Middle frontal gyrus (tissue), 1 donor: Measurements from ENCODE around the gene OXCT1.
"Not testable (repeated sequence)": the region's sequence is repeated elsewhere in the genome, so short reads cannot be mapped to it uniquely, and the experiment has no call there.

Experiments used
- DNase-seq: peaks from one replicate; pipeline ENCODE4 v3.0.0-alpha.2; 2015; ENCODE audit warnings: low spot score; ENCODE audit errors: extremely low spot score

Gene OXCT1

DNA sequence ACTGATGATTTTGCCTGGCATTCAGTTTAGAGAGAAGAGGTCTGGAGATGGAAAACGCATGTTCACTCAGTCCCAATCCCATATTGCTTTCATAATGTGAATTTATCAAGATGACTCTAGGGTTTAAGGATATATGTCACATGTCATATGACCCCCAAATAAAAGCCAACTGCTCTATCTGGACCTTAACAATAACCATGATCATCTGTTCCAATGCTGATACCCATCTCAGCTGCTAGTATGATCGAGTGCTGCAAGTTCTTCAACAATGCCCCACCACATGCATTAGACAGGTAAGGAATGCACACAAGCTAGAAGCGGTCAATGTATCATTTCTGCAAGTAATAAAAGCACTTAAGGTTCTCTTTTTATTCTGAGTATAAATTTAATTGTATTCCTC lies 91.8 kb downstream of the OXCT1 start:
- no peak for DNase-seq

DNA sequence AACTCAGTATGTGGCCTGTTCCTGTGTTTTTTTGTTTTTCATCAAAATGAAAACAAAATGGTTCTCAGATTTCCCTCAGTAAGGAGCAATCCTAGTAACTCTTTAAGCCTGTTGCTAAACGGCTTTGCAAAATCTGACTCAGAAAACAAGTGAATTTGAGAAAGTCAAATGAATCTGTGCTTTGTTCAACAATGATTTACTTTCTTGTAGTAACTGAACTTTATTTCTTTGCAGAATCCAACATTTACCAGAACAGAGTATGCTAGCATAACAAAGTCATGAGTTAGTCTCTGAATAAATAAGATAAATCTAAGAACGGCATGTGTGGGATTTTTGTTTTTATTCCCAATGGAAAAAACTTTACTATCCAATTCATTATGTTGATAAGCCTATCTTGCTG lies 93.8 kb downstream of the OXCT1 start:
- no peak for DNase-seq

DNA sequence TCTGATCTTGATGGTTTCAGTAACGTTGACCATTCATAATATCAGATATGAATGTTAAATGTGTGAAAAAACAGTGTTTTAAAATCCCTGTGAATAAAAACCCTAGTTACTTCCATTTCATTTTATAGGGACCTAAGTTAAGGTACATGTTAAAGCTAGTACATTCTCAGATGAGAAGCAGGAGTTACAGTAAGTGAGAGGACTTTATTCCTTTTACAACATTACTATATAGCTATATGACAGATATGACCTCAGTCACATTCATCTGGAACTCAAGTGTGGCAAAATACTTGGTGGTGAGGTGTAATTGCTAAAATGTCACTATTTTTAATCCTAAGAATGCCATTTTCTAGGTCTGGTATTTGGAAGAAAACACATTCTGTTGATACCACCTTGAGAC lies 96.4 kb downstream of the OXCT1 start:
- no peak for DNase-seq

DNA sequence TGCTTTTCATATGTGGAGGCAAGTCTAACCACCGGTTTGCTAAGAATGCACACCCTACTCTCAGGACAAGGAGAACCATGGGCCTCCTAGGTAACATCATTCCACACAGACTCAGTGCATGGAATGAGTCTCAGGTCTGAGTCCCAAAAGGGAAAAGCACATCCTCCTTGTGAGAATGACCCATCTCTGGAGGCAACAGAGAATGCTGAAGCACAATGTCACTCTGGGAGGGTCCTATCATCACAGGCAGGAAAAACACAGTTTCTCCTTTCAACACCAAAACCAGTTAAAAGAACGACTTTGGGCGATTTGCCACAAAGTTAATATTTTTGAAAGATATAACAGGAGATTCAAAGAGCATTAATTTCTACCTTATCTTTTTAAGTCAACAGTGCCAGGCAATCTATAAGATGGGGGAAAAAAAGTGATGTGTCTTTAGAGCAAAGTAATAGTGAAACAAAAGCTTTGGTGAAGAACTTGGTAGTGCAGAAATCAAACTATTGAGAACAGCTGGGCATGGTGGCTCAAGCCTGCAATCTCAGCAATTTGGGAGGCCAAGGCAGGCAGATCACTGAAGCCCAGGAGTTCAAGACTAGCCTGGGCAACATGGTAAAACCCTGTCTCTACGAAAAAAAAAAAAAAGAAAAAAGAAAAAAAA lies 97.3 kb downstream of the OXCT1 start:
- DNase-seq = no peak

DNA sequence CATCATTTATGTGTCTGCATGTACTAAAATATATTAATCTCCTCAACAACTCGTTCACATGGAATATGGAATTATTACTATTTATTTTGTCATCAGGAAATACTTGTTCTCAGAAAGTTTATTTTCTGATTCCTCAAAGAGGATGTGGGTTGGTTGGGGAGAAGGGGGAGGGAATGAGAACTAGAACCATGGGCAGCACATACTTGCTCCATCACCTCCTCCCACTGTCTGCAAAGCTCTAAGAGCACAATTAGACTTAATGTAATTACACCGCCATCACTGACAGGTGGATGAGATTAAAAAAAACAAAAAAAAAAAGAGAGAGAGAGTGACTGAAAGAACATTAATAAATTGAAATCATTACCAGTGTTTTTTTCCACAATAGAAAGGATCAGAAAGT lies 98.2 kb downstream of the OXCT1 start:
- no peak for DNase-seq

DNA sequence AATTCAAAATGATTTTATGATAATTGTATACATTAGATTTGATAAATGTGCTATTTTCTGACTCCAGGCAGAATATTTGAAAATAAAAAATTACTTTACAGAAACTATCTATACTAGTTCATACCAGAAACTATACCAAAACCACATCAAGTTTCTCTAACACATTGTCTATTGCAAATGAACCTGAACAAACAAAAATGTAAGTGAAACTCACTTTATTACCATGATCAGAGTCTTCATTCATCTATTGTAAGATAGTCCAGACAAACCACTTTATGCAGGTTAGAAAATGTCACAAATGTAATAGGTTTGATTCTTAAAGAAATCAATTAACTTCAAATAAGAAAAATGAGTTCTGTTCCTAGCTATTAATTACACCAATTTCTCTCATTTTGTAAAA lies 99.4 kb downstream of the OXCT1 start:
- no peak for DNase-seq

DNA sequence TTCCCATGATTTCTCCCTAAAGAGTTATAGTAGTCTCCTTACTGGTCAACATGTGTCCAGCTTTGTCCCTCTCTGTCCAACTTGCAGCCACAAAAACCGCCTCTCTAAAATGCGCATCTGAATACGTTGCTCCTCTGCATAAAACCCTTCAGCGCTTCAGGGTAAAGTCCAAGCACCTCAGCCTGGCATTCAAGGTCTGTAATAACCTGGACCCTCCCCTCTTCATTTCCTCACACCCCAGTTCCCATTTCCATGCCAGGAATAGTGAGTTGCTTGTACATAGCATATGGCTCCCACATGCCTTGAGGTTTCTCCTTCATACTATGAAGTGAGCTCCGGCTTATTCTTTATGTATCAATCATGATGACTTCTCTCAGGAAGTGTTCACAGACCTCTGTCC lies 101.5 kb downstream of the OXCT1 start:
- no peak for DNase-seq

DNA sequence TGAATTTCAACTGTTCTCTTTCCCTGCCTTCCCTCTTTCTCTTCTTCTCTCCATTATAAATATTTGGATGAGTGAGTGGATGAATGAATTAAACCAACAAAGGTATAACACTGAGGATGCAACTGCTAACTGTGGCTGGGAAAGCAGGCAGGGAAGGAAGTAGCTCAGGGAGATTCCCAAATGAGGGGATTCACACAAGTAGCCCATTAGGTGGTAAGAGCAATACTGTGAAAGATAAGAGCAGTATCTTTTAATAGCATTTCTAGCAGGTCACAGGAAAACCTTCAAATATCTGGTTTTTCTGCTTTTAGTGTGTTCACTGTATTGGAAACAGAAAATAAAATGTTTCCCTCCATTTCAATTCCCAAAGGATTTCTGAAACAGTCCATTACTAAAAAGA lies 105.6 kb downstream of the OXCT1 start:
- DNase-seq = no peak

DNA sequence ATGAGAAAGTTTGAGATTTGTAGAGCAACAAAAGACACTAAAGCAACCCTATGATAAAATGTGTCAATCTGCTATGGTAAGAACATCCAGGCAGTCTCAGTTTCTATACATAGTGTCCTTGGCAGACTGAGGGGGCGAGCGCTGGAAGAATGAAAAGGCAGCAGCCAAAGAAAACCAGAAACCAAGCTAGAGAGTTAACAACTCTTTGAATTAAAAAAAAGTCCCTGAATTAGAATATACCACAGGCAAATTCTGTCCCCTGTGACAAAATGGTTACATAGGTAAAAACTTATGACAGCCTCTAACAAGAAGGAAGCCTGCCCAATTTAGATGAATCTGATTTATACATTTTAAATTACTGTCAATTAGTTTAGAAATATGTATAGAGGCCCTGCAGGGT lies 106.7 kb downstream of the OXCT1 start:
- DNase-seq = no peak

DNA sequence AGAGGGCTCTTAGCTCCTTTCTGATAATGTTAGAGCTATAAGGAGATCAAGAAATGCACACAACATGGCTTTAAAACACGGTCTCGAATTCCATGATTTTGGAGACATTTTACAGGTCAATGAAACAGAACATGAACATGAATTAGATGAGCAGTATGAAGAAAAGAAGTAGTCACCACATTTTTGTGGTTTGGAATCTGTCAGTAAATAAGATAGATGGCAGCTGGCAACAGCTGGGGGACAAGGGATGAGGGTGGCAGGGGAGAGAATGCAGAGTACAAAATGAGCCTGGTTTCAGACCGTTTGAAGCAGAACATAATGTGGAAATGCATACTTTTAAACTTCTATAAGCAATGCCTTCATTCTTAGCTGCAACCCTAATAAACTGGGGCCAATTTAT lies 107.1 kb downstream of the OXCT1 start:
- DNase-seq = no peak

DNA sequence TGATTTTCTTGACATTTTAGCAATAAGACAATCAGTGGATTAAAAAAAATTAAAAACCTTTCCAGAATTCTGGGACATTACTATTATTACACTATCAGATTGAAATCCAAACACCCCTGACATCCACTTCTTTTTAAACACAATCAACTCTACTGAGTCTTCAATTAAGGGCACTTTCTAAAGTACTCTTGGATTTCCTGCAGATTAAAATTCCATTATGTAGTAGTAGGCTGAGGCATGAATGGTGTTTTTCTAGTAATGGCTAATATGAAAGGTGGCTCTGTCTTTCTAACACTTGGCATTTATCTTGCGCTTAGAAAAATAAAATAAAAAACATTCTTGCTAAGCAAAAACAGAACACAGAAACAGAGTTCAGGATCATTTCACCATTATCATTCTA lies 107.8 kb downstream of the OXCT1 start:
- no peak for DNase-seq

DNA sequence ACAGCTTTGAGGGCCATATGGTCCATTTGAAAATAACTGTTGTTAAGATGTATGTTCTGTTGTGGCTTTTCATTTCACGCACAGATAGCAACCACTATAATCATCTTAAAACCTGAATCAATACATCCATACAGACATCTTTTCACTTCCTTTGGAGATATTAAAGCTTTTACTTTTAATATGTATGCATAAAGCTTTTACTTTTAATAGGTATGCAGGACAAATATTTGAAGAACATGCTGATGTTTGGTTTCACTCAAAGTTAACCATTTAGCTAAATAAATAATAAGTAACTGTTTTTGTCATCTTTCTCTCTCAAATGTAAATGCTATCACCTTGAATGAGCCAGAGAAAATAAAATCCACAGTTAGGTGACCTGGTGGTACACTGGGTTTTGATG lies 108.6 kb downstream of the OXCT1 start:
- DNase-seq = no peak

DNA sequence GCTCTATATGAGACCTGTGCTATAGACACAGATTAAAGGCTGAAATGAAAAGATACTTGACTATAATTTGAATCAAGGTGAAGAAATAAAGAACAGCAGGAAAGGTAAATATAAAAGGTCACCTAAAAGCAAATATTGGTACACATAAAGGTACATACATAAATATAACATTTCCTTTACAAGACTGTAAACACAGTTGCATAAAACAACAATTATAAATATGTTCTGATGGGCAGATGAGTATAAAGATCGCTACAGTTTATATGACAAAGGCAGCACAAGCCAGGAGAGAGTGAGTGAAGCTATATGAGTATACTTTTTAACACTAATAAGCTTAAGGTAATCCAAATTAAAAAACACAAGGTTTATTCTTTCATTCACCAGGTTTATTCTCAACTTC lies 114.5 kb downstream of the OXCT1 start:
- no peak for DNase-seq

DNA sequence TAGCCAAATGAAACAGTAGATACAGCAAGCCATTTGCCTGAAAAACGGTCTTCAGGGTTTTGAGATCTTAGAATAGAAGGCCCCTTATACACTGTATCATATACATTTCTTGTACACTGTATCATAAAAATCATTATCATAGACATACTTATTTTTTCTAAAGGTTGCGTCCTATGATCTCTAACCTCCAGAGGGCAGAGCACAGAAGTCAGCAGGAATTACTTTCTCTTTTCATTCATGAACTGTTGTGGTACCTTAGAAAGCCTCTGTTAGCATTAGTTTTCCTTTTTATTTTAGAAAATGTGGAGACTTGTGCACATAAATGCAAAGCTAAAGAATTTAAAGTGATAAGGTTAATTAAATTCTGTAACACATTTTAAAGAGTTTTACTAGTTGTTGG lies 115.4 kb downstream of the OXCT1 start:
- DNase-seq = no peak

DNA sequence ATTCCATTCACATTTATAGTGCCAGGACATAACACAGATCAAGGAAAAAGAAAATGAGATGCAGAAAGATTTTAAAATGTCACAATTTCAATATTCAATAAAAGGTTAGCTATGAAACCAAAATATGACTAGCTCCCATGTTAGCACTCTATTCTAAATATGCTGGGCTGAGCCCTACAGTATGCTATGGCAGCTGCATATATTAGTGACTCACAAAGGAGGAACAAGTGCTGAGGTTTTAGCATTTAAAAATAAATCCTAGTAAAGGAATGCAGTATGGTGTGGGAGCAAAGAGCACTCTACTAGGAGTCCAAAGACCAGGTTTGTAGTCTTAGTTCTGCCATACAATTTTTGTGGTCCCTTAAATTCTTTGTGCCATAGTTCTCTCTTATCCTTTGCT lies 118.4 kb downstream of the OXCT1 start:
- no peak for DNase-seq

DNA sequence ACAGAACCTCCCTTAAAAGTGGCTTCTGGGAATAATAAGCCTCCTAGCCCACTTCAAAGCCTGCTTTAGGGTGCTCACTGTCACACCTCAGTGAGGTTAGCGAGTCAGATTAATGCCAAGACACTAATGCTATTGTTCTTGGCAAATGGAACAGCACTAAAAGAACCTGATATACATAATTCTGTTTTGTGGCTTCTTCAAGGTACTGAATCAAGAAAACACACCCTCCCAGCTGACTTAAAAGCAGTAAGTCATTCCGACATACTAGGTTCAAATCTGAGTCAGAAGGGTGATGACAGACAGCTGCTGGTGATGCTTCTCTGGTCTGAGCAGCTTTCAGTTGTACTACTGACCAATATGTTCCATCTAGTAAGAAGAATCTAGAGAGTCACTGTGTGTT lies 121.6 kb downstream of the OXCT1 start:
- no peak for DNase-seq

DNA sequence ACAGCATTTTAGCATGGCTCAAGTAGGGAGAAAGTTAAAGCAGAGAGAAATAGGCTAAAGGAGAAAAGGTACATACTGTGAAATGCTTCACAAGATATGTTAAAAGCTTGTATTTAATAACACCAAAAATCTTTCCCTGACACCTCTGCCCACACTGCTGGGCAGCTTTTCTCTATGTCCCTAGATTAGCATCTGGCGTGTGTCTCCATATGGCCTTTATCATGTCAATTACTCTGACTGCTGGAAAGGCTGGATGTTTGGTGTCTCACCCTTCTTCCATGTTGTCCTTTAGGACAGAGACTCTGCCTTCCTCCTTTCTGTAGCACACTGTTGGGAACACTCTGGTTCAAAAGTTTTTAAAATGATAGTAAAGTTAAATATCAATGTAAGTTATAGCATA lies 122.5 kb downstream of the OXCT1 start:
- DNase-seq = peak; percentile 14

DNA sequence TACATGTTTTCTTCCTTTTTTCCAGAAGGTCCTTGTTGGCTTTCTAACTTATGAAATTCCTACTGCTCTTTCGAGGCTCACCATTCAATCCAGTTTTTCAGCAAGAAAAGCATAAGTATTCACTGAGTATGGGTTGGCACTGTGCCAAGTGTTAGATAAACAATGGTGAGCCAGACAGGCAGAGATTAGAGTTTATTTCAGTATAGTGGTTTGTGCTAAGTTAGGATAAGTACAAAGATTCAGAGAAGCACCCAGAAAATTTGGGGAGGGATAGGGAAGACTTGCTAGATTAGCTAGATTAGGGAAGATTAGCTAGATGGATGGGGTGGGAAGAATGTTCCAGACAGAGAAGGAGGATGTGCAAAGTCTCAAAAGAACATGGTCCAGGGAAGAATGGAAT lies 122.9 kb downstream of the OXCT1 start:
- DNase-seq = no peak

DNA sequence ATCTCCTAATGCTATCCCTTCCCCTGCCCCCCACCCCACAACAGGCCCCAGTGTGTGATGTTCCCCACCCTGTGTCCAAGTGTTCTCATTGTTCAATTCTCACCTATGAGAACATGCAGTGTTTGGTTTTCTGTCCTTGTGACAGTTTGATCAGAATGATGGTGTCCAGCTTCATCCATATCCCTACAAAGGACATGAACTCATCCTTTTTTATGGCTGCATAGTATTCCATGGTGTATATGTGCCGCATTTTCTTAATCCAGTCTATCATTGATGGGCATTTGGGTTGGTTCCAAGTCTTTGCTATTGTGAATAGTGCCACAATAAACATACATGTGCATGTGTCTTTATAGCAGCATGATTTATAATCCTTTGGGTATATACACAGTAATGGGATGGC lies 127.6 kb downstream of the OXCT1 start:
- not testable (repeated sequence) for DNase-seq

DNA sequence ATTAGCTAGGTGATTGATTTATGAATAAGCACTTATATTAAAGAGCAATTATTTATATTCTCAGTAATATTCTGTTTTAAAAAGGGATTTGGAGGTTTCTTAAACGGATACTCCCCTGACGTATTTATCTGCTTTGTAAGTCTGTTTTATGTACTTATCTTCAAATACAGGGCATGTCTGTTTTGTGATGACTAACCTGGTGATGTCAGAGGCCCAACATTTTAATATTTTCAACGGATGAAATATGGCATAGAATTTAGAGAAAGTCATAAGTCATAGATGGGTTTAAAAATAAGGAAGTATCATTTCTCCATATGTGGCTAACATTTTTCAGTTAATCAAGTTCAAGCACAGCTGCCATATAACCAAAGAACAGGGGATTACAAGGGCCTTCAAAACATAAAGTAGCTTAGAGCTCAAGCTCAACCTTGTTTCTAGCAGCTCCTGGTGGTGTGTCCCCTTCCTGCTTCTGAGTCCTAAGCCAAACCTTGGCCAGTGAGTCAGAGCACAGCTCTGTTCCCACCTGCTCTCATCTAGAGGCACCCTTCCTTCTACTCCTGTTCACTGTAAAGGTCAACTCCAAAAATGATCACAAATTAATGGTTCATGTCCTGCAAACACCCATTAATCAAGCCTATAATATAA lies 131.4 kb downstream of the OXCT1 start:
- no peak for DNase-seq

DNA sequence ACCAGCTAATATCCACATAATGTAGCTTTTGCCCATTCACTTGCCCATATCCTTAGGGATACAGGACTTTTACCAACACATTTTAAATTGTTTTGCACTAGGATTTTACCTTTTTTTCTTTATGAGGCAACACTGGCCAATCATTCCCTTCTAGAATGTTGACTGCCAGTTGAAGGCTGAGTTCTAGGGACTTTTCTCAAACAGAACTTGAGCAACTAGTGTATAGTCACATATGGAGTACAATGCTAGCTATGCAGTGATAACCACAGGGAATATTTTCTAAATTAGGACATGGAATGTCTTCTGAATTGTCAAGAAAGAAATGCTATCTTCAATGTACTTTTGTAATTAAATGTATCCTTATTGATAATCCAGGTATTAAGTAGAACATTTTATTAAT lies 133.6 kb downstream of the OXCT1 start:
- DNase-seq = no peak

DNA sequence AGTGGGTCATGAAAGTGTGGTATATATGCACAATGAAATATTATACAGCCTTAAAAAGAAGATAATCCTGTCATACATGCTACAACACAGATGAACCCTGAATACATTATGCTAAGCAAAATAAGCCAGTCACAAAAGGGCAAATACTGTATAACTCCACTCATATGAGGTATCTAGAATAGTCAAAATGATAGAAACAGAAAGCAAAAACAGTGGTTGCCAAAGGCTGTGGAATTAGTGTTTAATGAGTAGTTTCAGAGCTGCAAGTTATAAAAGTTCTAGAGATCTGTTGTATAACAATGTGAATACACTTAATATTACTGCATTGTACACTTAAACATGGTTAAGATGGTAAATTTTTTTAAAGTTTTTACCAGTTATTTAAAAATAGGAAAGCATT lies 135.0 kb downstream of the OXCT1 start:
- DNase-seq = no peak

DNA sequence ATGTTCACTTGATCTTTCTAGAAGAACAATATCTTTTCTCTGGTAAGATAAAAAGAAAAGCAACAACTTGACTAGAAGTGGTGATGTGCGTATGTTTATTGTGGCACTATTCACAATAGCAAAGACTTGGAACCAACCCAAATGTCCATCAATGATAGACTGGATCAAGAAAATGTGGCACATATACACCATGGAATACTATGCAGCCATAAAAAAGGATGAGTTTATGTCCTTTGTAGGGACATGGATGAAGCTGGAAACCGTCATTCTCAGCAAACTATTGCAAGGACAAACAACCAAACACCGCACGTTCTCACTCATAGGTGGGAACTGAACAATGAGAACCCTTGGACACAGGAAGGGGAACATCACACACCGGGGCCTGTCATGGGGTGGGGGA lies 140.8 kb downstream of the OXCT1 start:
- not testable (repeated sequence) for DNase-seq

DNA sequence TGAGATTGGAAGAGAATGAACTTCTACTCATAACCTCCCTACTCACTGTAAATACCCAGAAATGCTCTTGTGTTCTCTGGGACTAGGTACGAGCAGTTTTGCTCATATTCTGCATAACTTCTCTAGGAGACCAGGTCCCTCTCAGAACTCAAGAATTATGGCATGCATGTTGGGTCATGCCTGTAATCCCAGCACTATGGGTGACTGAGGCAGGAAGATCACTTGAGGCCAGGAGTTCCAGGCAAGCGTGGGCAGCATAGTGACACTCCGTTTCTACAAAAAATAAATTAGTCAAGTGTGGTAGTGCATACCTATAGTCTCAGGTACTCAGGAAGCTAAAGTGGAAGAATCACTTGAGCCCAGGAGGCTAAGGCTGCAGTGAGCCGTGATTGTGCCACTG lies 141.9 kb downstream of the OXCT1 start:
- DNase-seq = no peak
